PC-3 (cell line): ENCODE measurements around the gene COX4I1. TPM values are rescaled to one million over a fixed set of nuclear protein-coding genes. Genes with fewer than 3 reads are reported as not detected.

Experiments
- ATAC-seq: fragments of 200-7000 bp; cut with Tn5 transposase; 2 replicates; pipeline ENCODE4 v1.9.1; 2020; ENCODE audit warnings: mild to moderate bottlenecking, moderate library complexity
- BruUV-seq: library from RNA; stranded (reverse); fragments of 400-500 nt; replicated peaks from 2 replicates; lab custom pipeline; 2021; lab: Mats Ljungman, UMichigan
- CTCF ChIA-PET: fragments of 300-600 bp; sonication (Branson Sonifier 250); formaldehyde crosslinking; loops from one replicate; lab custom pipeline; 2022; ENCODE audit warnings: antibody characterized with exemption; lab: Charles Lee
- POLR2A ChIA-PET: fragments of 300-600 bp; sonication (Branson Sonifier 250); formaldehyde crosslinking; loops from one replicate; lab custom pipeline; 2022; ENCODE audit warnings: antibody characterized with exemption; ENCODE audit not compliant: unreplicated experiment; lab: Charles Lee
- DNase-seq: peaks from one replicate; pipeline ENCODE4 v3.0.0-alpha.2; 2015
- H2AFZ ChIP-seq: fragments of 300-600 bp; sonication (generic); 2 replicates; pipeline ENCODE4 v1.6.0; 2016; ENCODE audit warnings: antibody characterized with exemption, low read length
- H3F3A ChIP-seq: fragments of 300-600 bp; sonication (generic); one replicate; pipeline ENCODE4 v1.6.0; 2017; ENCODE audit warnings: antibody characterized with exemption, low read length, control low read depth, mild to moderate bottlenecking; ENCODE audit not compliant: unreplicated experiment
- H3K27ac ChIP-seq: fragments of 300-600 bp; sonication (generic); 2 replicates; pipeline ENCODE4 v1.5.1; 2016; ENCODE audit warnings: mild to moderate bottlenecking, low read length
- H3K27me3 ChIP-seq: fragments of 300-600 bp; sonication (generic); 2 replicates; pipeline ENCODE4 v1.6.1; 2016; ENCODE audit warnings: low read length, mixed read lengths
- H3K36me3 ChIP-seq: fragments of 300-600 bp; sonication (generic); 2 replicates; pipeline ENCODE4 v1.6.1; 2016; ENCODE audit warnings: low read depth, mixed run types, low read length, mixed read lengths
- H3K4me1 ChIP-seq: fragments of 300-600 bp; sonication (generic); 2 replicates; pipeline ENCODE4 v1.5.1; 2016; ENCODE audit warnings: low read length; ENCODE audit not compliant: insufficient read depth
- H3K4me2 ChIP-seq: fragments of 300-600 bp; sonication (generic); 2 replicates; pipeline ENCODE4 v1.6.0; 2016; ENCODE audit warnings: low read length
- H3K4me3 ChIP-seq: fragments of 300-600 bp; sonication (generic); 2 replicates; pipeline ENCODE4 v1.5.1; 2016; ENCODE audit warnings: mild to moderate bottlenecking, low read length, mixed read lengths
- H3K79me2 ChIP-seq: fragments of 300-600 bp; sonication (generic); 2 replicates; pipeline ENCODE4 v1.6.1; 2017; ENCODE audit warnings: low read length, mixed read lengths
- H3K9ac ChIP-seq: fragments of 300-600 bp; sonication (generic); 2 replicates; pipeline ENCODE4 v1.6.0; 2016; ENCODE audit warnings: mild to moderate bottlenecking, low read length
- H3K9me2 ChIP-seq: fragments of 300-600 bp; sonication (generic); replicated peaks from 2 replicates; pipeline ENCODE4 v1.6.1; 2016; ENCODE audit warnings: mixed run types, low read length, mixed read lengths
- H3K9me3 ChIP-seq: fragments of 300-600 bp; sonication (generic); 2 replicates; pipeline ENCODE4 v1.6.1; 2016; ENCODE audit warnings: low read length, mixed read lengths
- H4K20me1 ChIP-seq: fragments of 300-600 bp; sonication (generic); 2 replicates; pipeline ENCODE4 v1.6.1; 2016; ENCODE audit warnings: low read length, mixed read lengths
- EZH2 ChIP-seq: fragments of 300-600 bp; sonication (generic); IDR thresholded peaks from one replicate; pipeline ENCODE4 v1.6.1; 2017; ENCODE audit warnings: antibody characterized with exemption, mild to moderate bottlenecking, low read length; ENCODE audit not compliant: unreplicated experiment
- EZH2phosphoT487 ChIP-seq: fragments of 300-600 bp; sonication (generic); IDR thresholded peaks from 2 replicates; pipeline ENCODE4 v1.6.1; 2018; ENCODE audit warnings: mild to moderate bottlenecking, antibody characterized with exemption, low read length, borderline replicate concordance
- intact Hi-C: fragments of 100-400 bp; cut with micrococcal nuclease; formaldehyde crosslinking; loops from 2 replicates; pipeline ENCODE4 v1.9.0; 2023
- total RNA-seq: library from RNA; depleted of rRNA; stranded (reverse); fragments of >200 nt; gene quantifications from 2 replicates; pipeline ENCODE4 v1.2.3, GENCODE V29; 2014
- TF ChIP-seq, protein P1 (sequence below): fragments of 300-600 bp; sonication (generic); conservative IDR thresholded peaks from 2 replicates; pipeline ENCODE4 v1.5.1; 2017; ENCODE audit warnings: antibody characterized with exemption, low read depth, mild to moderate bottlenecking, low read length

The COX4I1 gene
- total RNA-seq, 1 experiment from 2014 or later, result 598 TPM

DNA sequence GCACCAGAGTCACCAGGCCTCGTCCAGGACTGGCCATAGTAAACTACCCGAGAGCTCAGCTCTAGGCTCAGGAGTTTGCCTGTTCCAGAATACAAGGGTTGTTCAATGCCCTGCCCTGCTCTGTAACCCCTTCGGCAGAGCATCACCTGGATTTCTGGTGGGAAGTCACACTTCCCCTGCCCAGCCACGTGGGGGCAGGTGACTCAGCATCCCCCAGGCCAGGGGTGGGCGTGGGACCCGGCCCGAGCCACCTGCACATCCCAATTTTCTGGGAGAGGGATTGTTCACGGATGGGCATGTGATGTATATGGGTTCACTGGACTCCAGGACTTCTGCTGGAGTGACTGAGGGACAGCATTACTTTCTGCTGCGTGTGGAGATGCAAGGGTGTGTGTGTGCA is 25.8 kb downstream of the COX4I1 start:
- Histone ChIP-seq H3K9me2 (no peaks in the 10 kb centered on the region), H3K36me3 (no peaks in the 10 kb centered on the region), H3K4me3 (no peak overlapping the region), H3F3A (no peaks in the 10 kb centered on the region), H3K4me1 (no peaks in the 10 kb centered on the region), H3K4me2 (no peak overlapping the region), H2AFZ (no peak overlapping the region), H3K27ac (no peak overlapping the region), H3K27me3 (peaks cover 48% of the 10 kb centered on the region), H4K20me1 (no peaks in the 10 kb centered on the region), H3K9me3 (no peaks in the 10 kb centered on the region), H3K9ac (no peak overlapping the region), H3K79me2 (no peaks in the 10 kb centered on the region)
- TF ChIP-seq EZH2phosphoT487, result no peak
- TF ChIP-seq, protein P1, sequence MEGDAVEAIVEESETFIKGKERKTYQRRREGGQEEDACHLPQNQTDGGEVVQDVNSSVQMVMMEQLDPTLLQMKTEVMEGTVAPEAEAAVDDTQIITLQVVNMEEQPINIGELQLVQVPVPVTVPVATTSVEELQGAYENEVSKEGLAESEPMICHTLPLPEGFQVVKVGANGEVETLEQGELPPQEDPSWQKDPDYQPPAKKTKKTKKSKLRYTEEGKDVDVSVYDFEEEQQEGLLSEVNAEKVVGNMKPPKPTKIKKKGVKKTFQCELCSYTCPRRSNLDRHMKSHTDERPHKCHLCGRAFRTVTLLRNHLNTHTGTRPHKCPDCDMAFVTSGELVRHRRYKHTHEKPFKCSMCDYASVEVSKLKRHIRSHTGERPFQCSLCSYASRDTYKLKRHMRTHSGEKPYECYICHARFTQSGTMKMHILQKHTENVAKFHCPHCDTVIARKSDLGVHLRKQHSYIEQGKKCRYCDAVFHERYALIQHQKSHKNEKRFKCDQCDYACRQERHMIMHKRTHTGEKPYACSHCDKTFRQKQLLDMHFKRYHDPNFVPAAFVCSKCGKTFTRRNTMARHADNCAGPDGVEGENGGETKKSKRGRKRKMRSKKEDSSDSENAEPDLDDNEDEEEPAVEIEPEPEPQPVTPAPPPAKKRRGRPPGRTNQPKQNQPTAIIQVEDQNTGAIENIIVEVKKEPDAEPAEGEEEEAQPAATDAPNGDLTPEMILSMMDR, result peak; percentile 23; the same call in 1 of the 2 replicates
- DNase-seq, result no peak
- no peak for ATAC-seq
- ChIA-PET CTCF (no interaction called here), POLR2A (no interaction called here)
- BruUV-seq, result no TSS peak
- intact Hi-C loops, result loop anchor here (10.0 kb wide), 1 partner anchor 69 kb away; the partner anchor contains the start of gene IRF8

DNA sequence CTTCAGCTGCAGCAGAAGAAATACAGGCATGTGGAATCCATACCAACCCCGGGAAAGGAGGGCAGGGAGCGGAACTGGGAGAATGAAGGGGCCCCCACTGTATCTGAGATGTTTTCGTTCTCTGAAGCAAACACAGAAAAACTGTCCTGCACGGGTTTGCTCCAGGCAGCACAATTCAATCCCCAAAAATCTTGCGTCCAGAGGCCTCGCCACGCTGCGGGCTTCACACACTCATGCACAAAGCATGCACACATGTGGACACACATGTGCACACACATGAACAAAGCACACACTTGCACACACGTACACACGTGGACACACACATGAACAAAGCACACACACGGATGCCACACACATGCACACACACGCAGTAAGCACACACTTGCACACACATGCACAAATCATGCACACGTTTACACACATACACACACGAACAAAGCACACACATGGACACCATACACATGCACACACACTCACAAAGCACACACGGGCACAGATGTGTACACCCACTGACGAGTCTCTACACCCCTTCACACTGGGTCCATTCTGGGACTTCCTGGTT is 27.3 kb downstream of the COX4I1 start:
- intact Hi-C loops, result loop anchor here (10.0 kb wide), 1 partner anchor 68 kb away; the partner anchor contains the start of gene IRF8
- DNase-seq (no peak), ATAC-seq (no peak)
- Histone ChIP-seq H3K4me2 (no peak overlapping the region), H3K27me3 (peaks cover 63% of the 10 kb centered on the region), H3K4me3 (no peak overlapping the region), H3K36me3 (no peaks in the 10 kb centered on the region), H3F3A (no peaks in the 10 kb centered on the region), H3K4me1 (no peaks in the 10 kb centered on the region), H3K27ac (no peak overlapping the region), H2AFZ (no peak overlapping the region), H3K9me2 (no peaks in the 10 kb centered on the region), H4K20me1 (no peaks in the 10 kb centered on the region), H3K9ac (no peak overlapping the region), H3K79me2 (no peaks in the 10 kb centered on the region), H3K9me3 (no peaks in the 10 kb centered on the region)
- BruUV-seq, result no TSS peak
- ChIA-PET POLR2A (no interaction called here), CTCF (no interaction called here)
- TF ChIP-seq EZH2, result no peak
- TF ChIP-seq, protein P1, result no peak
- TF ChIP-seq EZH2phosphoT487, result no peak

DNA sequence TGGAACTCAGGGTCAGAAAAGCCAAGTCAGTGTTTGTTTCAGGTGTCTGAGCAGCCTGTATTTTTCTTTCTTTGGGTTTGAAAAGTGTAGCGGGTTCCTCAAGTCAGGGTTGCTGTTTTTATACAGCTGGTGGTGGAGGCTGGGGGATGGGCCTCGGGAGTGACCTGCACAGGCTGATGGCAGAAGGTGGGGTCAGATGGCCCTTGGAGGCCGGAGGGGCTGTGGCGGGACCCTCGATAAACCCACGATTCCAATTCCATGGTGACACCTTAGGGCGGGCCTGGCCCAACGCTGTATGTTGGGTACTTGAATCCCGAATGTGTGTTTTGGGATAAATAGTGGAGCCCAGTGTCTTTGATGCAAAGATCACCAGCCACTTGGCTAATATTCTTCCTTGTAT is 28.7 kb downstream of the COX4I1 start:
- no peaks in the 10 kb centered on the region for H3K4me1 ChIP-seq
- H3K9ac ChIP-seq, result no peak overlapping the region
- ChIA-PET CTCF (no interaction called here), POLR2A (no interaction called here)
- H3K9me2 ChIP-seq, result no peaks in the 10 kb centered on the region
- no peak overlapping the region for H3K27ac ChIP-seq
- intact Hi-C loops, result loop anchor here (10.0 kb wide), 1 partner anchor 67 kb away; the partner anchor contains the start of gene IRF8
- no peaks in the 10 kb centered on the region for H3K36me3 ChIP-seq
- no peak overlapping the region for H3K4me2 ChIP-seq
- no peaks in the 10 kb centered on the region for H4K20me1 ChIP-seq
- H3F3A ChIP-seq, result no peaks in the 10 kb centered on the region
- ATAC-seq (no peak), DNase-seq (no peak)
- BruUV-seq, result no TSS peak
- H3K79me2 ChIP-seq, result no peaks in the 10 kb centered on the region
- H3K27me3 ChIP-seq, result peaks cover 63% of the 10 kb centered on the region
- H2AFZ ChIP-seq, result no peak overlapping the region
- H3K9me3 ChIP-seq, result no peaks in the 10 kb centered on the region
- no peak overlapping the region for H3K4me3 ChIP-seq
- TF ChIP-seq EZH2, result no peak
